GM18508 (cell line): ENCODE data around the gene KLHL35.

ENCODE experiments used
- ATAC-seq: cut with Tn5 transposase; IDR thresholded peaks from one replicate; pipeline ENCODE4 v1.9.1; 2021; ENCODE audit warnings: moderate number of reproducible peaks; ENCODE audit not compliant: insufficient read depth, unreplicated experiment

The KLHL35 gene

GRCh38 chr11:75432911-75433321 lies at the start of gene KLHL35:
Gene KLHL35 (minus strand): TSS chr11:75433203. CDS start chr11:75430629, 2,574 bp downstream.
- no peak for ATAC-seq

GRCh38 chr11:75481922-75482606 lies 49.1 kb upstream of the KLHL35 start:
- ATAC-seq: no peak

- ATAC-seq: no peak
Measured at GRCh38 chr11:75481223-75481921, 48.4 kb upstream of the KLHL35 start.

- no peak for ATAC-seq
Measured at GRCh38 chr11:75480185-75481175, 47.5 kb upstream of the KLHL35 start.

- no peak for ATAC-seq
Measured at GRCh38 chr11:75479597-75480145, 46.7 kb upstream of the KLHL35 start.

- no peak for ATAC-seq
Measured at GRCh38 chr11:75478783-75479596, 46.0 kb upstream of the KLHL35 start.

- ATAC-seq: no peak
Measured at GRCh38 chr11:75477614-75477935, 44.6 kb upstream of the KLHL35 start.

- ATAC-seq: no peak
Measured at GRCh38 chr11:75476739-75477613, 44.0 kb upstream of the KLHL35 start.

- ATAC-seq: no peak
Measured at GRCh38 chr11:75475767-75476650, 43.0 kb upstream of the KLHL35 start.

GRCh38 chr11:75474878-75475766 lies 42.1 kb upstream of the KLHL35 start:
- ATAC-seq: no peak

GRCh38 chr11:75474240-75474639 lies 41.2 kb upstream of the KLHL35 start:
- no peak for ATAC-seq

- no peak for ATAC-seq
Measured at GRCh38 chr11:75473684-75474083, 40.7 kb upstream of the KLHL35 start.

GRCh38 chr11:75472081-75472732 lies 39.2 kb upstream of the KLHL35 start:
- no peak for ATAC-seq

GRCh38 chr11:75471176-75471973 lies 38.4 kb upstream of the KLHL35 start:
- ATAC-seq: no peak

GRCh38 chr11:75470476-75471080 lies 37.6 kb upstream of the KLHL35 start:
- no peak for ATAC-seq
